ENCODE measurements around the gene IRAK4. TPM values are rescaled to one million over a fixed set of nuclear protein-coding genes. Genes with fewer than 3 reads are reported as not detected.

The IRAK4 gene
- total and polyA plus RNA-seq, 5 experiments from 2014 or later, result 23.7 to 60.7 (median 31.5) TPM

- H3K27ac Mint-ChIP-seq, result peak overlapping the region in 2 of 10 donors; percentile 2 to 32
- peaks cover 3 to 55% (median 16%) of the 10 kb centered on the region in 3 donors for H3K36me3 Mint-ChIP-seq
- no peaks in the 10 kb centered on the region for H3K27me3 Mint-ChIP-seq
- DNase-seq (no peak), ATAC-seq (no peak)
- POLR2A ChIA-PET, result interaction anchor here (2.2 kb wide), 1 partner anchor 18 kb away, joined by 9 read pairs; the partner anchor contains the start of gene TWF1
- H3K4me3 Mint-ChIP-seq, result no peak overlapping the region
- peaks cover 0 to 5% (median 3%) of the 10 kb centered on the region in 4 donors for H3K4me1 Mint-ChIP-seq
- H3K9me3 Mint-ChIP-seq, result no peaks in the 10 kb centered on the region
Measured at GRCh38 chr12:43786899-43787693, 28.3 kb downstream of the IRAK4 start.

GRCh38 chr12:43789941-43790340 lies 31.2 kb downstream of the IRAK4 start:
- POLR2A ChIA-PET, result no interaction called here
- Mint-ChIP-seq H3K9me3 (no peaks in the 10 kb centered on the region), H3K27me3 (no peaks in the 10 kb centered on the region), H3K36me3 (peaks cover 0 to 49% (median 14%) of the 10 kb centered on the region in 3 donors), H3K4me3 (no peak overlapping the region), H3K4me1 (peaks cover 0 to 5% (median 4%) of the 10 kb centered on the region in 4 donors), H3K27ac (peak overlapping the region in 6 of 10 donors; percentile 26 to 59 (median 52))
- no peak for ATAC-seq
- DNase-seq, result no peak

- H3K27ac Mint-ChIP-seq, result peak overlapping the region in 4 of 10 donors; percentile 5 to 39 (median 16)
- POLR2A ChIA-PET, result no interaction called here
- no peaks in the 10 kb centered on the region for H3K27me3 Mint-ChIP-seq
- ATAC-seq (no peak), DNase-seq (no peak)
- H3K9me3 Mint-ChIP-seq, result no peaks in the 10 kb centered on the region
- no peak overlapping the region for H3K4me3 Mint-ChIP-seq
- H3K36me3 Mint-ChIP-seq, result peaks cover 0 to 62% (median 12%) of the 10 kb centered on the region in 3 donors
- H3K4me1 Mint-ChIP-seq, result peaks cover 0 to 10% (median 2%) of the 10 kb centered on the region in 4 donors
Measured at GRCh38 chr12:43795716-43796280, 37.0 kb downstream of the IRAK4 start.

- Mint-ChIP-seq H3K27ac (no peak overlapping the region), H3K9me3 (no peaks in the 10 kb centered on the region), H3K4me3 (no peak overlapping the region), H3K4me1 (peaks cover 0 to 17% (median under 1%) of the 10 kb centered on the region in 4 donors), H3K36me3 (peaks cover 0 to 72% (median 16%) of the 10 kb centered on the region in 3 donors), H3K27me3 (no peaks in the 10 kb centered on the region)
- DNase-seq (no peak), ATAC-seq (no peak)
- POLR2A ChIA-PET, result no interaction called here
Measured at GRCh38 chr12:43797561-43798217, 38.9 kb downstream of the IRAK4 start.

GRCh38 chr12:43805149-43805859 lies 46.6 kb downstream of the IRAK4 start:
- Mint-ChIP-seq H3K4me1 (peaks cover 8 to 47% (median 35%) of the 10 kb centered on the region in 4 donors), H3K4me3 (peak overlapping the region; percentile 89 to 100 (median 99)), H3K27me3 (no peaks in the 10 kb centered on the region), H3K27ac (peak overlapping the region; percentile 93 to 100 (median 98)), H3K9me3 (no peaks in the 10 kb centered on the region), H3K36me3 (peaks cover 4 to 28% (median 4%) of the 10 kb centered on the region in 3 donors)
- POLR2A ChIA-PET, result interaction anchor here (0.9 to 4.9 kb wide), 13 partner anchors 17 to 77 kb away, joined by 3 to 82 read pairs (median 7); partner anchors contain the start of genes IRAK4, PUS7L and TMEM117
- ATAC-seq (peak; percentile 18 to 37), DNase-seq (peak in 5 of 10 donors; percentile 5 to 29 (median 22))

GRCh38 chr12:43805860-43806736 lies 47.3 kb downstream of the IRAK4 start, which contains the start of gene TWF1:
Gene TWF1, minus strand, starts transcription at chr12:43806317. Its CDS starts 72 bp downstream, at chr12:43806245.
- DNase-seq (peak; percentile 74 to 91 (median 84)), ATAC-seq (peak; percentile 84 to 89)
- POLR2A ChIA-PET, result interaction anchor here (0.9 to 4.9 kb wide), 16 partner anchors 11 to 76 kb away, joined by 3 to 82 read pairs (median 5); partner anchors contain the start of genes IRAK4, PUS7L and TMEM117
- peaks cover 1 to 20% (median 4%) of the 10 kb centered on the region in 3 donors for H3K36me3 Mint-ChIP-seq
- H3K4me3 Mint-ChIP-seq, result peak within 1 kb of the TSS; percentile 90 to 100 (median 100)
- H3K27ac Mint-ChIP-seq, result peak within 1 kb of the TSS; percentile 99 to 100 (median 100)
- H3K27me3 Mint-ChIP-seq, result no peaks in the 10 kb centered on the region
- peaks cover 8 to 50% (median 38%) of the 10 kb centered on the region in 4 donors for H3K4me1 Mint-ChIP-seq
- no peaks in the 10 kb centered on the region for H3K9me3 Mint-ChIP-seq

- no peaks in the 10 kb centered on the region for H3K9me3 Mint-ChIP-seq
- peaks cover 0 to 17% (median 4%) of the 10 kb centered on the region in 3 donors for H3K36me3 Mint-ChIP-seq
- peak overlapping the region; percentile 90 to 100 (median 100) for H3K4me3 Mint-ChIP-seq
- no peak for DNase-seq
- H3K27ac Mint-ChIP-seq, result peak overlapping the region; percentile 99 to 100 (median 100)
- no peaks in the 10 kb centered on the region for H3K27me3 Mint-ChIP-seq
- H3K4me1 Mint-ChIP-seq, result peaks cover 9 to 56% (median 42%) of the 10 kb centered on the region in 4 donors
- POLR2A ChIA-PET, result interaction anchor here (1.1 to 4.9 kb wide), 10 partner anchors 11 to 76 kb away, joined by 3 to 82 read pairs (median 8); partner anchors contain the start of genes IRAK4, PUS7L and TMEM117
- ATAC-seq, result peak; percentile 7 to 8
Measured at GRCh38 chr12:43806737-43807072, 48.0 kb downstream of the IRAK4 start.

- Mint-ChIP-seq H3K4me1 (peaks cover 9 to 56% (median 44%) of the 10 kb centered on the region in 4 donors), H3K9me3 (no peaks in the 10 kb centered on the region), H3K36me3 (peaks cover 0 to 10% (median 4%) of the 10 kb centered on the region in 3 donors), H3K27ac (peak overlapping the region; percentile 99 to 100 (median 100)), H3K27me3 (peaks cover 0 to 2% (median 0%) of the 10 kb centered on the region in 5 donors), H3K4me3 (peak overlapping the region in 8 of 10 donors; percentile 3 to 100 (median 100))
- POLR2A ChIA-PET, result interaction anchor here (0.8 to 4.9 kb wide), 8 partner anchors 12 to 75 kb away, joined by 3 to 82 read pairs (median 10); partner anchors contain the start of genes IRAK4, PUS7L and TMEM117
- no peak for DNase-seq
- no peak for ATAC-seq
Measured at GRCh38 chr12:43807386-43807785, 48.6 kb downstream of the IRAK4 start.

- H3K9me3 Mint-ChIP-seq, result no peaks in the 10 kb centered on the region
- H3K4me3 Mint-ChIP-seq, result no peak overlapping the region
- H3K27me3 Mint-ChIP-seq, result peaks cover 0 to 6% (median 0%) of the 10 kb centered on the region in 5 donors
- no peaks in the 10 kb centered on the region for H3K36me3 Mint-ChIP-seq
- DNase-seq (no peak), ATAC-seq (no peak)
- H3K4me1 Mint-ChIP-seq, result peaks cover 2 to 29% (median 22%) of the 10 kb centered on the region in 4 donors
- H3K27ac Mint-ChIP-seq, result peak overlapping the region in 4 of 10 donors; percentile 8 to 78 (median 43)
- POLR2A ChIA-PET, result interaction anchor here (1.3 kb wide), 1 partner anchor 24 kb away, joined by 4 read pairs; the partner anchor contains the start of gene TMEM117
Measured at GRCh38 chr12:43812057-43812456, 53.3 kb downstream of the IRAK4 start.

- ATAC-seq (no peak), DNase-seq (no peak)
- Mint-ChIP-seq H3K4me1 (peaks cover 2 to 23% (median 17%) of the 10 kb centered on the region in 4 donors), H3K4me3 (no peak overlapping the region), H3K9me3 (no peaks in the 10 kb centered on the region), H3K27ac (no peak overlapping the region), H3K27me3 (peaks cover 0 to 6% (median 0%) of the 10 kb centered on the region in 5 donors), H3K36me3 (no peaks in the 10 kb centered on the region)
- POLR2A ChIA-PET, result interaction anchor here (1.3 kb wide), 1 partner anchor 23 kb away, joined by 4 read pairs; the partner anchor contains the start of gene TMEM117
Measured at GRCh38 chr12:43812926-43813325, 54.2 kb downstream of the IRAK4 start.

GRCh38 chr12:43815416-43815815 lies 56.7 kb downstream of the IRAK4 start:
- H3K4me3 Mint-ChIP-seq, result no peak overlapping the region
- POLR2A ChIA-PET, result interaction anchor here (1.1 kb wide), 1 partner anchor 22 kb away, joined by 3 read pairs; no protein-coding TSS in a partner anchor
- peaks cover 2 to 22% (median 13%) of the 10 kb centered on the region in 4 donors for H3K4me1 Mint-ChIP-seq
- ATAC-seq (no peak), DNase-seq (no peak)
- H3K27me3 Mint-ChIP-seq, result peaks cover 0 to 7% (median 0%) of the 10 kb centered on the region in 5 donors
- no peaks in the 10 kb centered on the region for H3K36me3 Mint-ChIP-seq
- H3K27ac Mint-ChIP-seq, result no peak overlapping the region
- H3K9me3 Mint-ChIP-seq, result no peaks in the 10 kb centered on the region
